CD14-positive monocyte (primary cell): Measurements from ENCODE around the gene RFXANK. TPM values are rescaled to one million over a fixed set of nuclear protein-coding genes. Genes with fewer than 3 reads are reported as not detected.
A peak's percentile ranks its signal among the peaks of the same experiment; 100 is the strongest.

Experiments
- DNase-seq, 3 donors: peaks; one replicate each; pipeline ENCODE4 v3.0.0-alpha.2; 2011 to 2022
- H2AFZ ChIP-seq: 2 replicates; pipeline ENCODE4 v1.6.0; 2012; ENCODE audit warnings: mild to moderate bottlenecking, low read depth, low read length, inconsistent platforms; ENCODE audit not compliant: insufficient read depth, poor library complexity, severe bottlenecking
- H3K27ac ChIP-seq, 2 donors: 1 replicate in 1 of 2; 2 replicates in 1 of 2; pipeline ENCODE4 v1.5.1; 2012 to 2013; ENCODE audit warnings: low read length in 2 of 2, control low read depth in 1 of 2, inconsistent platforms in 1 of 2, low read depth in 1 of 2, mild to moderate bottlenecking in 1 of 2
- H3K27me3 ChIP-seq, 2 donors: one replicate each; pipeline versions ENCODE4 v1.6.0 to v1.6.1; 2011 to 2013; ENCODE audit warnings: low read length in 2 of 2; ENCODE audit not compliant: control insufficient read depth in 2 of 2, insufficient read depth in 2 of 2
- H3K36me3 ChIP-seq, 2 donors: replicated peaks in 1 of 2; 1 replicate in 1 of 2; 2 replicates in 1 of 2; pipeline versions ENCODE4 v1.5.1 to v1.6.1; 2012 to 2013; ENCODE audit warnings: low read length in 2 of 2, control low read depth in 1 of 2, inconsistent platforms in 1 of 2, mild to moderate bottlenecking in 1 of 2; ENCODE audit not compliant: insufficient read depth in 2 of 2, control insufficient read depth in 1 of 2
- H3K4me1 ChIP-seq, 2 donors: 1 replicate in 1 of 2; 2 replicates in 1 of 2; pipeline versions ENCODE4 v1.5.1 to v1.6.1; 2012 to 2013; ENCODE audit warnings: low read length in 2 of 2, control low read depth in 1 of 2, inconsistent platforms in 1 of 2, mild to moderate bottlenecking in 1 of 2, moderate library complexity in 1 of 2; ENCODE audit not compliant: insufficient read depth in 2 of 2, control insufficient read depth in 1 of 2
- H3K4me2 ChIP-seq: replicated peaks from 2 replicates; pipeline ENCODE3; 2012; ENCODE audit warnings: low read length, moderate library complexity, mild to moderate bottlenecking; ENCODE audit not compliant: poor library complexity, severe bottlenecking; ENCODE audit errors: extremely low read depth
- H3K4me3 ChIP-seq, 3 experiments: fragments of 200-600 bp in 1 of 3; sonication (generic) in 1 of 3; replicated peaks in 1 of 3; 1 replicate in 2 of 3; 2 replicates in 1 of 3; pipeline ENCODE4 v1.5.1; 2011 to 2013; ENCODE audit warnings: low read length in 3 of 3, mild to moderate bottlenecking in 3 of 3, control low read depth in 2 of 3, low read depth in 2 of 3, inconsistent platforms in 1 of 3, moderate library complexity in 1 of 3
- H3K79me2 ChIP-seq: 2 replicates; pipeline ENCODE4 v1.6.0; 2012; ENCODE audit warnings: mild to moderate bottlenecking, control low read depth, inconsistent platforms, low read length, moderate library complexity; ENCODE audit not compliant: insufficient read depth
- H3K9ac ChIP-seq: 2 replicates; pipeline ENCODE4 v1.6.0; 2017; ENCODE audit warnings: low read length, mild to moderate bottlenecking; ENCODE audit not compliant: insufficient read depth, poor library complexity, severe bottlenecking
- H3K9me3 ChIP-seq, 2 donors: replicated peaks in 1 of 2; 1 replicate in 1 of 2; 2 replicates in 1 of 2; pipeline versions ENCODE4 v1.5.1 to v1.6.1; 2012 to 2013; ENCODE audit warnings: low read length in 2 of 2, control low read depth in 1 of 2; ENCODE audit not compliant: control insufficient read depth in 1 of 2, insufficient read depth in 1 of 2
- H4K20me1 ChIP-seq: 2 replicates; pipeline ENCODE4 v1.6.0; 2012; ENCODE audit warnings: mild to moderate bottlenecking, low read length, control low read depth, moderate library complexity; ENCODE audit not compliant: insufficient read depth
- H3K27ac Mint-ChIP-seq, 7 donors: one replicate each; pipeline ENCODE4 v1.8.0; 2020; ENCODE audit warnings: mild to moderate bottlenecking in 7 of 7, mixed read lengths in 7 of 7, moderate library complexity in 6 of 7, inconsistent platforms in 2 of 7
- H3K27me3 Mint-ChIP-seq, 3 donors: one replicate each; pipeline ENCODE4 v1.8.0; 2021 to 2022; ENCODE audit warnings: low read depth in 3 of 3, mild to moderate bottlenecking in 3 of 3, mixed read lengths in 3 of 3, moderate library complexity in 3 of 3, inconsistent platforms in 1 of 3
- H3K36me3 Mint-ChIP-seq, 2 donors: one replicate each; pipeline ENCODE4 v1.8.0; 2020; ENCODE audit warnings: mixed read lengths in 2 of 2, inconsistent platforms in 1 of 2, mild to moderate bottlenecking in 1 of 2
- H3K4me1 Mint-ChIP-seq: one replicate; pipeline ENCODE4 v1.8.0; 2020; ENCODE audit warnings: mild to moderate bottlenecking, mixed read lengths
- H3K4me3 Mint-ChIP-seq, 2 donors: one replicate each; pipeline ENCODE4 v1.8.0; 2020; ENCODE audit warnings: mild to moderate bottlenecking in 2 of 2, mixed read lengths in 2 of 2, moderate library complexity in 1 of 2
- H3K9me3 Mint-ChIP-seq, 7 donors: one replicate each; pipeline ENCODE4 v1.8.0; 2020 to 2022; ENCODE audit warnings: mixed read lengths in 7 of 7, mild to moderate bottlenecking in 6 of 7, moderate library complexity in 6 of 7, inconsistent platforms in 2 of 7
- WGBS: methylation state at CpG from one replicate; pipeline ENCODE4 v1.1.5; 2013; ENCODE audit warnings: missing lambda C conversion rate; ENCODE audit not compliant: insufficient coverage; 5-methylcytosine and 5-hydroxymethylcytosine counted together
- intact Hi-C, 2 donors: fragments of 100-400 bp; cut with micrococcal nuclease; formaldehyde crosslinking; loops; one replicate each; pipeline versions ENCODE4 v1.15.0 to v1.15.1; 2023
- polyA plus RNA-seq, 3 donors: library from polyadenylated mRNA; depleted of rRNA in 1 of 3; unstranded in 2 of 3; stranded (reverse) in 1 of 3; fragments of 300-500 nt in 2 of 3; fragments of >200 nt in 1 of 3; fragmentation: Illumina TruSeq in 2 of 3; gene quantifications; 1 replicate in 2 of 3; 2 replicates in 1 of 3; pipeline ENCODE4 v1.2.3, GENCODE V29; 2012 to 2021
- TF ChIP-seq, protein P1 (sequence below): fragments of 200-600 bp; IDR thresholded peaks from one replicate; pipeline ENCODE4 v1.8.0; 2022; ENCODE audit warnings: antibody characterized with exemption, mild to moderate bottlenecking

RFXANK gene
- polyA plus RNA-seq, 3 donors: 62.2 to 98.2 (median 66.6) TPM

DNA sequence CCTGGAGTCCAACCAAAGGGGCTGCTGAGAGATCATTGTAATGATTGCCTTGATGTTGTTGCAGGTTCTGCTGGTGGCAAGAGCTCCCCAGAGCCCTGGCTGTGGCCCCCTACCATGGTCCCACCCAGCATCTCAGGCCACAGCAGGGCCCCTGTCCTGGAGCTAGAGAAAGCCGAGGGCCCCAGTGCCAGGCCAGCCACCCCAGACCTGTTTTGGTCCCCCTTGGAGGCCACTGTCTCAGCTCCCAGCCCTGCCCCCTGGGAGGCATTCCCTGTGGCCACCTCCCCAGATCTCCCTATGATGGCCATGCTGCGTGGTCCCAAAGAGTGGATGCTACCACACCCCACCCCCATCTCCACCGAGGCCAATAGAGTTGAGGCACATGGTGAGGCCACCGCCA, 35.2 kb downstream of the RFXANK start:
- Mint-ChIP-seq H3K9me3 (peaks cover 0 to 2% (median 0%) of the 10 kb centered on the region in 7 donors), H3K27ac (no peak overlapping the region), H3K4me3 (no peak overlapping the region), H3K4me1 (peaks cover 6% of the 10 kb centered on the region), H3K36me3 (no peaks in the 10 kb centered on the region), H3K27me3 (peaks cover 32 to 49% (median 32%) of the 10 kb centered on the region in 3 donors)
- Histone ChIP-seq H4K20me1 (no peaks in the 10 kb centered on the region), H3K27me3 (peaks cover 3 to 24% of the 10 kb centered on the region in 2 donors), H3K36me3 (no peaks in the 10 kb centered on the region), H3K79me2 (no peaks in the 10 kb centered on the region), H2AFZ (no peak overlapping the region), H3K9me3 (no peaks in the 10 kb centered on the region), H3K9ac (no peak overlapping the region), H3K4me2 (no peak overlapping the region), H3K4me1 (peaks cover 8 to 12% of the 10 kb centered on the region in 2 donors), H3K4me3 (no peak overlapping the region), H3K27ac (no peak overlapping the region)
- DNase-seq: no peak
- TF ChIP-seq, protein P1, sequence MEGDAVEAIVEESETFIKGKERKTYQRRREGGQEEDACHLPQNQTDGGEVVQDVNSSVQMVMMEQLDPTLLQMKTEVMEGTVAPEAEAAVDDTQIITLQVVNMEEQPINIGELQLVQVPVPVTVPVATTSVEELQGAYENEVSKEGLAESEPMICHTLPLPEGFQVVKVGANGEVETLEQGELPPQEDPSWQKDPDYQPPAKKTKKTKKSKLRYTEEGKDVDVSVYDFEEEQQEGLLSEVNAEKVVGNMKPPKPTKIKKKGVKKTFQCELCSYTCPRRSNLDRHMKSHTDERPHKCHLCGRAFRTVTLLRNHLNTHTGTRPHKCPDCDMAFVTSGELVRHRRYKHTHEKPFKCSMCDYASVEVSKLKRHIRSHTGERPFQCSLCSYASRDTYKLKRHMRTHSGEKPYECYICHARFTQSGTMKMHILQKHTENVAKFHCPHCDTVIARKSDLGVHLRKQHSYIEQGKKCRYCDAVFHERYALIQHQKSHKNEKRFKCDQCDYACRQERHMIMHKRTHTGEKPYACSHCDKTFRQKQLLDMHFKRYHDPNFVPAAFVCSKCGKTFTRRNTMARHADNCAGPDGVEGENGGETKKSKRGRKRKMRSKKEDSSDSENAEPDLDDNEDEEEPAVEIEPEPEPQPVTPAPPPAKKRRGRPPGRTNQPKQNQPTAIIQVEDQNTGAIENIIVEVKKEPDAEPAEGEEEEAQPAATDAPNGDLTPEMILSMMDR: no peak
- 81% methylated on average over 3 of the region's 4 CpGs for WGBS
- intact Hi-C loops: loop anchor here in 1 of 2 donors (5.0 kb wide), 1 partner anchor 80 kb away; no protein-coding TSS in a partner anchor

DNA sequence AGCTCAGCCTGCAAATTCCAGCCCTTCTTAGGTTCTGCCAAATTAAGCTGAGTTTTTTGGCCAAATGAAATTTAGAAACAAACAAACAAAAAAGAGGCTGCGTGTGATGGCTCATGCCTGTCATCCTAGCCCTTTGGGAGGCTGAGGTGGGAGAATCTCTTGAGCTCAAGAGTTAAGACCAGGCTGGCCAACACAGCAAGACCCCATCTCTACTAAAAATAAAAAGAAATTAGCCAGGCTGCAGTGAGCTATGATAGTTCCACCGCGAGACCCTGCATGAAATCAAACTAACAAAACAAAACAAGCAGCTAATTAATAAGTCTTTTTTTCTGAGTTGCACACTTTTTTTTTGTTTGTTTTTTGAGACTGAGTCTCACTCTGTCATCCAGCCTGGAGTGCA, 37.6 kb downstream of the RFXANK start:
- no peak for DNase-seq
- no peaks in the 10 kb centered on the region for H3K36me3 Mint-ChIP-seq
- Histone ChIP-seq H3K27ac (no peak overlapping the region), H2AFZ (no peak overlapping the region), H4K20me1 (no peaks in the 10 kb centered on the region), H3K36me3 (no peaks in the 10 kb centered on the region), H3K4me1 (peaks cover 6 to 9% of the 10 kb centered on the region in 2 donors), H3K9ac (no peak overlapping the region), H3K4me3 (no peak overlapping the region), H3K9me3 (peaks cover 11 to 16% of the 10 kb centered on the region in 2 donors), H3K4me2 (no peak overlapping the region), H3K79me2 (no peaks in the 10 kb centered on the region), H3K27me3 (peaks cover 0 to 8% of the 10 kb centered on the region in 2 donors)
- TF ChIP-seq, protein P1: no peak
- no peak overlapping the region for H3K4me3 Mint-ChIP-seq
- peak overlapping the region in 1 of 7 donors; percentile 7 for H3K27ac Mint-ChIP-seq
- peaks cover 12 to 34% (median 16%) of the 10 kb centered on the region in 3 donors for H3K27me3 Mint-ChIP-seq
- no CpG with 5 or more reads among the region's 3 CpGs for WGBS
- H3K4me1 Mint-ChIP-seq: peaks cover 4% of the 10 kb centered on the region
- intact Hi-C loops: loop anchor here in 1 of 2 donors (5.0 kb wide), 1 partner anchor 82 kb away; no protein-coding TSS in a partner anchor
- H3K9me3 Mint-ChIP-seq: peaks cover 10 to 20% (median 15%) of the 10 kb centered on the region in 7 donors
